ENCODE results near the gene MAG.

GRCh38 chr19:35340431-35340830 lies 48.5 kb downstream of the MAG start:
- TF ChIP-seq EZH2 (IDR thresholded peaks at IDR 0.05): no peak
- TF ChIP-seq FOXP2 (optimal IDR thresholded peaks at IDR 0.05; ENCODE audit: control extremely low read depth, extremely low read length, insufficient read depth): no peak
- TF ChIP-seq POLR2AphosphoS5 (IDR thresholded peaks at IDR 0.05; ENCODE audit: borderline replicate concordance, low read depth, low read length): no peak

Data from SK-N-MC (cell line).